ENCODE data around the gene OTOA. TPM values are rescaled to one million over a fixed set of nuclear protein-coding genes. Genes with fewer than 3 reads are reported as not detected.

OTOA gene
- total and polyA plus RNA-seq, 2 of the 13 experiments (the other 11 are each of a cell fraction or from before 2014, with no cell fraction given): 0.05 to 0.15 TPM

DNA sequence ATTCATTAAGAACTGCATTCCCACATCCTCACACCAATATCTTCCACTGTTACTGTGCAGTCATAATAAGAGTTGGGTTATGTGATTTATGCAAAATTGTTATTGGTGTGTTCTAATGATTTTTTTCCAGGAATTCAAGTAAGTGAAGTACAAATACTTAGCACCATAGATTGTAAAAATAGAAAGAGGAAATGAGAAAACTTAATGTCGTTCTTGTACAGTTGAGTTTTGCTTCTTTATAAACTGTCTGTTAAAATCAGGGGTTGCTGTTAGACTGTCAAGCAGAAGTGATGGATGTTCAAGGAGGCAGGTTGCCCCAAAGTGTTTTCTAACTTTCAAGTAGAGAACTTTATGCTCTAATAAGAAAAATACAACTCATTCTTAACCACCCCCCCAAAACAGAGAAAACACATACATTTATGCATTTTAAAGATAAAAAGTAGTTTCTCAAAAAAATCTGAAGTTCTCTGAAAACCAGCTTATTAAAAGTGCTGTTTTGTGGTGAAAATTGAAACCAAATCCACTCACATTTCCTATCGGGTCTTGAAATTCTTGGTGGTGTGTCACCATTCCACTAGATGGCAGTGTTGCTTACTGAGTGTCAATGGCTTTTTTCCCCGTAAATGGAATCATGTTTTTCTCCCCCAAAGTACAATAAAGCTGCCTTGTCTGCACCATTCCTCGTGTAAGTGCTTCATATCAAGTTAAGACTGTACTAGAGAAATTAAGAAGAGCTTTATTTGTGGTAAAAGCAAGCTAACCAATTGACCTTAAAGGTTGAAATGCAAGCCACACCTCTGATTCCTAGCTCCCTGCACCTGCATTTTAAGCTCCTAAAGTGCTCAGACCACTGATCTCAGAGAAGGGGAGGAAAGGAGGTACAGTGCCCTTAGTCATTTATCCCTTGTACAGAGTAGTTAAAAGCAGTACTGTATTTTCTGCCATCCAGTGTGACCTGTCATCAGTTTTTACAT, 6.7 kb upstream of the OTOA start (continued):
- TF ChIP-seq MED1 (CRISPR knock-in tag; IDR thresholded peaks at IDR 0.05) (peak; percentile 32; the same call in 1 of the 2 replicates), HDAC1 (CRISPR knock-in tag; IDR thresholded peaks at IDR 0.05) (no peak), SIX1 (CRISPR knock-in tag; IDR thresholded peaks at IDR 0.05; ENCODE audit: borderline replicate concordance) (peak; percentile 45; the same call in 1 of the 2 replicates), ZFX (CRISPR knock-in tag; IDR thresholded peaks at IDR 0.05; ENCODE audit: low read depth) (no peak), RAD21 (CRISPR knock-in tag; IDR thresholded peaks at IDR 0.05) (peak; percentile 86), SP4 (CRISPR knock-in tag; IDR thresholded peaks at IDR 0.05) (no peak), FOXK1 (CRISPR knock-in tag; IDR thresholded peaks at IDR 0.05; ENCODE audit: borderline replicate concordance, low read depth) (peak; percentile 15; the same call in 1 of the 2 replicates), ZNF264 (CRISPR knock-in tag; IDR thresholded peaks at IDR 0.05) (0 out of 2 replicates have a peak, but pooled peaks have one; percentile 24), KLF16 (CRISPR knock-in tag; IDR thresholded peaks at IDR 0.05) (0 out of 4 replicates have a peak, but pooled peaks of 1 of the 2 experiments have one; percentile 18), SMC3 (IDR thresholded peaks at IDR 0.05; ENCODE audit: low read length) (peak; percentile 90), ZNF883 (CRISPR knock-in tag; IDR thresholded peaks at IDR 0.05; ENCODE audit: not compliant biosample characterization) (no peak), CCDC6 (CRISPR knock-in tag; IDR thresholded peaks at IDR 0.05) (0 out of 2 replicates have a peak, but pooled peaks have one; percentile 2), MTF1 (CRISPR knock-in tag; IDR thresholded peaks at IDR 0.05) (0 out of 2 replicates have a peak, but pooled peaks have one; percentile 19), CEBPG (CRISPR knock-in tag; IDR thresholded peaks at IDR 0.05) (peak; percentile 29; the same call in 1 of the 2 replicates)
- TF ChIP-seq, protein P1, sequence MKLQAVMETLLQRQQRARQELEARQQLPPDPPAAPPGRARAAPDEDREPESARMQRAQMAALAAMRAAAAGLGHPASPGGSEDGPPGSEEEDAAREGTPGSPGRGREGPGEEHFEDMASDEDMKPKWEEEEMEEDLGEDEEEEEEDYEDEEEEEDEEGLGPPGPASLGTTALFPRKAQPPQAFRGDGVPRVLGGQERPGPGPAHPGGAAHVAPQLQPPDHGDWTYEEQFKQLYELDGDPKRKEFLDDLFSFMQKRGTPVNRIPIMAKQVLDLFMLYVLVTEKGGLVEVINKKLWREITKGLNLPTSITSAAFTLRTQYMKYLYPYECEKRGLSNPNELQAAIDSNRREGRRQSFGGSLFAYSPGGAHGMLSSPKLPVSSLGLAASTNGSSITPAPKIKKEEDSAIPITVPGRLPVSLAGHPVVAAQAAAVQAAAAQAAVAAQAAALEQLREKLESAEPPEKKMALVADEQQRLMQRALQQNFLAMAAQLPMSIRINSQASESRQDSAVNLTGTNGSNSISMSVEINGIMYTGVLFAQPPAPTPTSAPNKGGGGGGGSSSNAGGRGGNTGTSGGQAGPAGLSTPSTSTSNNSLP (IDR thresholded peaks at IDR 0.05; ENCODE audit: low read depth, low read length): 0 out of 2 replicates have a peak, but pooled peaks have one; percentile 29
- TF ChIP-seq, protein P2, sequence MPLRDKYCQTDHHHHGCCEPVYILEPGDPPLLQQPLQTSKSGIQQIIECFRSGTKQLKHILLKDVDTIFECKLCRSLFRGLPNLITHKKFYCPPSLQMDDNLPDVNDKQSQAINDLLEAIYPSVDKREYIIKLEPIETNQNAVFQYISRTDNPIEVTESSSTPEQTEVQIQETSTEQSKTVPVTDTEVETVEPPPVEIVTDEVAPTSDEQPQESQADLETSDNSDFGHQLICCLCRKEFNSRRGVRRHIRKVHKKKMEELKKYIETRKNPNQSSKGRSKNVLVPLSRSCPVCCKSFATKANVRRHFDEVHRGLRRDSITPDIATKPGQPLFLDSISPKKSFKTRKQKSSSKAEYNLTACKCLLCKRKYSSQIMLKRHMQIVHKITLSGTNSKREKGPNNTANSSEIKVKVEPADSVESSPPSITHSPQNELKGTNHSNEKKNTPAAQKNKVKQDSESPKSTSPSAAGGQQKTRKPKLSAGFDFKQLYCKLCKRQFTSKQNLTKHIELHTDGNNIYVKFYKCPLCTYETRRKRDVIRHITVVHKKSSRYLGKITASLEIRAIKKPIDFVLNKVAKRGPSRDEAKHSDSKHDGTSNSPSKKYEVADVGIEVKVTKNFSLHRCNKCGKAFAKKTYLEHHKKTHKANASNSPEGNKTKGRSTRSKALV (CRISPR knock-in tag; IDR thresholded peaks at IDR 0.05): 0 out of 2 replicates have a peak, but pooled peaks have one; percentile 22
- TF ChIP-seq, protein P3, sequence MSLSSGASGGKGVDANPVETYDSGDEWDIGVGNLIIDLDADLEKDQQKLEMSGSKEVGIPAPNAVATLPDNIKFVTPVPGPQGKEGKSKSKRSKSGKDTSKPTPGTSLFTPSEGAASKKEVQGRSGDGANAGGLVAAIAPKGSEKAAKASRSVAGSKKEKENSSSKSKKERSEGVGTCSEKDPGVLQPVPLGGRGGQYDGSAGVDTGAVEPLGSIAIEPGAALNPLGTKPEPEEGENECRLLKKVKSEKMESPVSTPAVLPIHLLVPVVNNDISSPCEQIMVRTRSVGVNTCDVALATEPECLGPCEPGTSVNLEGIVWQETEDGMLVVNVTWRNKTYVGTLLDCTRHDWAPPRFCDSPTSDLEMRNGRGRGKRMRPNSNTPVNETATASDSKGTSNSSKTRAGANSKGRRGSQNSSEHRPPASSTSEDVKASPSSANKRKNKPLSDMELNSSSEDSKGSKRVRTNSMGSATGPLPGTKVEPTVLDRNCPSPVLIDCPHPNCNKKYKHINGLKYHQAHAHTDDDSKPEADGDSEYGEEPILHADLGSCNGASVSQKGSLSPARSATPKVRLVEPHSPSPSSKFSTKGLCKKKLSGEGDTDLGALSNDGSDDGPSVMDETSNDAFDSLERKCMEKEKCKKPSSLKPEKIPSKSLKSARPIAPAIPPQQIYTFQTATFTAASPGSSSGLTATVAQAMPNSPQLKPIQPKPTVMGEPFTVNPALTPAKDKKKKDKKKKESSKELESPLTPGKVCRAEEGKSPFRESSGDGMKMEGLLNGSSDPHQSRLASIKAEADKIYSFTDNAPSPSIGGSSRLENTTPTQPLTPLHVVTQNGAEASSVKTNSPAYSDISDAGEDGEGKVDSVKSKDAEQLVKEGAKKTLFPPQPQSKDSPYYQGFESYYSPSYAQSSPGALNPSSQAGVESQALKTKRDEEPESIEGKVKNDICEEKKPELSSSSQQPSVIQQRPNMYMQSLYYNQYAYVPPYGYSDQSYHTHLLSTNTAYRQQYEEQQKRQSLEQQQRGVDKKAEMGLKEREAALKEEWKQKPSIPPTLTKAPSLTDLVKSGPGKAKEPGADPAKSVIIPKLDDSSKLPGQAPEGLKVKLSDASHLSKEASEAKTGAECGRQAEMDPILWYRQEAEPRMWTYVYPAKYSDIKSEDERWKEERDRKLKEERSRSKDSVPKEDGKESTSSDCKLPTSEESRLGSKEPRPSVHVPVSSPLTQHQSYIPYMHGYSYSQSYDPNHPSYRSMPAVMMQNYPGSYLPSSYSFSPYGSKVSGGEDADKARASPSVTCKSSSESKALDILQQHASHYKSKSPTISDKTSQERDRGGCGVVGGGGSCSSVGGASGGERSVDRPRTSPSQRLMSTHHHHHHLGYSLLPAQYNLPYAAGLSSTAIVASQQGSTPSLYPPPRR (CRISPR knock-in tag; IDR thresholded peaks at IDR 0.05; ENCODE audit: borderline replicate concordance): no peak
